HepG2 (cell line): ENCODE results near the gene LYZL6. TPM values are rescaled to one million over a fixed set of nuclear protein-coding genes. Genes with fewer than 3 reads are reported as not detected.

Experiments
- ATAC-seq: fragments of 200-7000 bp; cut with Tn5 transposase; 3 replicates; pipeline ENCODE4 v1.9.1; 2020; ENCODE audit warnings: mild to moderate bottlenecking, moderate library complexity
- BruUV-seq: library from RNA; stranded (reverse); fragments of 400-500 nt; replicated peaks from 2 replicates; lab custom pipeline; 2021; lab: Mats Ljungman, UMichigan
- CTCF ChIA-PET: fragments of 300-600 bp; formaldehyde crosslinking; extraction: SDS; loops from one replicate; lab custom pipeline; 2021; ENCODE audit warnings: low total read pairs, inconsistent platforms, low intra/inter-chr PET ratio; lab: Yijun Ruan, JAX
- POLR2A ChIA-PET: fragments of 350-600 bp; sonication (Branson Sonifier 250); formaldehyde crosslinking; loops from one replicate; lab custom pipeline; 2020; ENCODE audit warnings: antibody characterized with exemption, inconsistent platforms; lab: Yijun Ruan, JAX
- DNase-seq: peaks from one replicate; pipeline ENCODE4 v3.0.0-alpha.2; 2015; ENCODE audit warnings: low spot score
- FAIRE-seq: peaks from 3 replicates; lab custom pipeline; 2011; peaks lifted over from hg19 to GRCh38; lab: Jason Lieb, UNC
- H2AFZ ChIP-seq: one replicate; pipeline ENCODE4 v1.6.1; 2011; ENCODE audit warnings: low read length, inconsistent platforms
- H3K27ac ChIP-seq: fragments of 300-600 bp; 3 replicates; pipeline ENCODE4 v1.8.0; 2011; ENCODE audit warnings: mixed run types, mild to moderate bottlenecking, mixed read lengths, low read length, inconsistent platforms; ENCODE audit not compliant: insufficient read depth; ENCODE audit errors: extremely low read length
- H3K27me3 ChIP-seq, 2 experiments: fragments of 200-600 bp in 1 of 2; 2 replicates in 1 of 2; 3 replicates in 1 of 2; pipeline versions ENCODE4 v1.6.0 to v1.8.0; 2011; ENCODE audit warnings: low read length in 2 of 2, mild to moderate bottlenecking in 2 of 2, moderate library complexity in 2 of 2, inconsistent platforms in 1 of 2; ENCODE audit not compliant: insufficient read depth in 2 of 2, control insufficient read depth in 1 of 2
- H3K36me3 ChIP-seq, 2 experiments: fragments of 200-600 bp in 1 of 2; replicated peaks in 1 of 2; 2 replicates in 1 of 2; 3 replicates in 1 of 2; pipeline versions ENCODE4 v1.5.1 to v1.8.0; 2011; ENCODE audit warnings: low read length in 2 of 2, inconsistent platforms in 1 of 2; ENCODE audit not compliant: insufficient read depth in 2 of 2, control insufficient read depth in 1 of 2
- H3K4me1 ChIP-seq: 2 replicates; pipeline ENCODE4 v1.5.1; 2012; ENCODE audit warnings: low read length, inconsistent platforms; ENCODE audit not compliant: insufficient read depth
- H3K4me2 ChIP-seq: 2 replicates; pipeline ENCODE4 v1.6.0; 2011; ENCODE audit warnings: low read depth, low read length, inconsistent platforms
- H3K4me3 ChIP-seq, 3 experiments: fragments of 200-600 bp in 1 of 3; sonication (generic), shearing (Covaris generic) in 1 of 3; replicated peaks in 1 of 3; 2 replicates each; pipeline ENCODE4 v1.5.1; 2011 to 2016; ENCODE audit warnings: low read length in 3 of 3, inconsistent platforms in 2 of 3, low read depth in 2 of 3, mild to moderate bottlenecking in 2 of 3, control low read depth in 1 of 3, mixed read lengths in 1 of 3; ENCODE audit not compliant: insufficient read depth in 1 of 3
- H3K79me2 ChIP-seq: one replicate; pipeline ENCODE4 v1.6.1; 2011; ENCODE audit warnings: low read length, inconsistent platforms; ENCODE audit not compliant: insufficient read depth
- H3K9ac ChIP-seq: 2 replicates; pipeline ENCODE4 v1.6.0; 2011; ENCODE audit warnings: mild to moderate bottlenecking, low read depth, low read length, inconsistent platforms; ENCODE audit not compliant: insufficient read depth
- H3K9me3 ChIP-seq: 2 replicates; pipeline ENCODE4 v1.5.1; 2012; ENCODE audit warnings: mild to moderate bottlenecking, low read length
- H4K20me1 ChIP-seq: 2 replicates; pipeline ENCODE4 v1.6.0; 2011; ENCODE audit warnings: inconsistent platforms, mild to moderate bottlenecking, low read length, moderate library complexity; ENCODE audit not compliant: insufficient read depth
- ADNP ChIP-seq: sonication (generic); formaldehyde crosslinking; IDR thresholded peaks from 2 replicates; pipeline ENCODE4 v1.4.0; 2020; ENCODE audit warnings: missing genetic modification reagents
- ARID4A ChIP-seq: sonication (generic); formaldehyde crosslinking; IDR thresholded peaks from 2 replicates; pipeline ENCODE4 v1.5.0; 2020; ENCODE audit warnings: mild to moderate bottlenecking, missing genetic modification reagents, borderline replicate concordance
- IRF1 ChIP-seq: sonication (generic); formaldehyde crosslinking; IDR thresholded peaks from 2 replicates; pipeline ENCODE4 v1.4.0; 2020; ENCODE audit warnings: low read depth, mild to moderate bottlenecking, missing genetic modification reagents
- JUND ChIP-seq: sonication (generic); formaldehyde crosslinking; IDR thresholded peaks from 2 replicates; pipeline ENCODE4 v1.8.0; 2022; ENCODE audit warnings: mild to moderate bottlenecking, missing genetic modification reagents
- SMAD3 ChIP-seq: sonication (generic); formaldehyde crosslinking; IDR thresholded peaks from 2 replicates; pipeline ENCODE4 v1.4.0; 2020; ENCODE audit warnings: missing genetic modification reagents
- TAF15 ChIP-seq: fragments of 200-400 bp; formaldehyde crosslinking; IDR thresholded peaks from one replicate; pipeline ENCODE4 v1.6.1; 2018; ENCODE audit warnings: mild to moderate bottlenecking, low read depth, low read length; ENCODE audit not compliant: poor library complexity, severe bottlenecking
- ZFX ChIP-seq: sonication (generic); formaldehyde crosslinking; IDR thresholded peaks from 2 replicates; pipeline ENCODE4 v1.4.0; 2020; ENCODE audit warnings: mild to moderate bottlenecking, low read depth, missing genetic modification reagents, moderate library complexity
- ZNF296 ChIP-seq: sonication (generic); formaldehyde crosslinking; conservative IDR thresholded peaks from 2 replicates; pipeline ENCODE4 v1.5.0; 2020; ENCODE audit warnings: mild to moderate bottlenecking, missing genetic modification reagents
- ZNF546 ChIP-seq: sonication (generic); formaldehyde crosslinking; conservative IDR thresholded peaks from 2 replicates; pipeline ENCODE4 v1.8.1; 2023; ENCODE audit warnings: mild to moderate bottlenecking, missing genetic modification reagents
- ZNF580 ChIP-seq: IDR thresholded peaks from 2 replicates; pipeline ENCODE4 v1.6.1; 2016; ENCODE audit warnings: low read depth, borderline replicate concordance
- WGBS: methylation state at CpG from one replicate; pipeline ENCODE4 v1.1.6; 2017; ENCODE audit warnings: low lambda C conversion rate; 5-methylcytosine and 5-hydroxymethylcytosine counted together
- in situ Hi-C: cut with HindIII; loops from 2 replicates; pipeline ENCODE4 v1.10.0; 2017; ENCODE audit warnings: low pct_unique_long_range_greater_than_20kb; ENCODE audit not compliant: extremely low pct_ligation_motif_present
- intact Hi-C: fragments of 100-400 bp; cut with micrococcal nuclease; formaldehyde crosslinking; loops from one replicate; pipeline ENCODE4 v1.10.0; 2022; ENCODE audit not compliant: unreplicated experiment
- polyA plus RNA-seq, 8 experiments: library from polyadenylated mRNA; depleted of rRNA in 3 of 8; stranded (reverse) in 7 of 8; unstranded in 1 of 8; fragments of >200 nt; fragmentation: Illumina TruSeq in 4 of 8; extraction: Trizol in 4 of 8; gene quantifications; 2 replicates each; pipeline versions ENCODE4 v1.2.1 to v1.2.3, GENCODE V29; 2011 to 2016; ENCODE audit warnings: low read depth in 4 of 8, missing spikeins in 1 of 8, mixed read lengths in 1 of 8; ENCODE audit not compliant: insufficient read depth in 1 of 8
- total RNA-seq, 5 experiments: library from RNA; depleted of rRNA; stranded (reverse); fragments of >200 nt; fragmentation: Illumina TruSeq; extraction: Trizol; gene quantifications; 2 replicates each; pipeline ENCODE4 v1.2.3, GENCODE V29; 2016; ENCODE audit warnings: low read depth in 1 of 5

Gene LYZL6
- total and polyA plus RNA-seq, 2 of the 13 experiments (the other 11 are each of a cell fraction or from before 2014, with no cell fraction given): not detected

- in situ Hi-C loops: no loop called here
- TF ChIP-seq ZNF546: no peak
- TF ChIP-seq ZFX (CRISPR knock-in tag): no peak
- no peak for TF ChIP-seq ZNF580 (CRISPR knock-in tag)
- no peak for TF ChIP-seq IRF1 (CRISPR knock-in tag)
- TF ChIP-seq SMAD3 (CRISPR knock-in tag): no peak
- TF ChIP-seq ZNF296 (CRISPR knock-in tag): no peak
- TF ChIP-seq TAF15: no peak
- no peak for TF ChIP-seq JUND (CRISPR knock-in tag)
- no peak for TF ChIP-seq ARID4A
- TF ChIP-seq ADNP (CRISPR knock-in tag): no peak
- Histone ChIP-seq H2AFZ (no peak overlapping the region), H3K27ac (no peak overlapping the region), H3K36me3 (no peaks in the 10 kb centered on the region), H4K20me1 (no peaks in the 10 kb centered on the region), H3K9me3 (no peaks in the 10 kb centered on the region), H3K9ac (no peak overlapping the region), H3K79me2 (no peaks in the 10 kb centered on the region), H3K4me2 (no peak overlapping the region), H3K27me3 (peaks cover 1 to 3% of the 10 kb centered on the region in 2 experiments; a peak in 1 of 5 replicates), H3K4me1 (no peaks in the 10 kb centered on the region), H3K4me3 (no peak overlapping the region)
- WGBS: 13% methylated on average over 4 of the region's 4 CpGs
- DNase-seq: no peak
- BruUV-seq: no TSS peak
- FAIRE-seq: no peak
- POLR2A ChIA-PET: no interaction called here
- ATAC-seq: no peak
- CTCF ChIA-PET: no interaction called here
- intact Hi-C loops: no loop called here
Measured at GRCh38 chr17:35893751-35894150, 49.8 kb downstream of the LYZL6 start.
